Loucy (cell line): ENCODE data around the gene KCNG3.

Experiments
- H2AFZ ChIP-seq: fragments of 200-600 bp; sonication (generic); 2 replicates; pipeline ENCODE4 v1.6.0; 2016; ENCODE audit warnings: antibody characterized with exemption, mild to moderate bottlenecking, low read length, moderate library complexity
- H3F3A ChIP-seq: fragments of 200-600 bp; 2 replicates; pipeline ENCODE4 v1.6.0; 2016; ENCODE audit warnings: antibody characterized with exemption, low read depth, mild to moderate bottlenecking
- H3K27me3 ChIP-seq: fragments of 200-600 bp; sonication (generic); 2 replicates; pipeline ENCODE4 v1.6.1; 2014; ENCODE audit warnings: low read length, mild to moderate bottlenecking; ENCODE audit not compliant: insufficient read depth, poor library complexity, severe bottlenecking
- H3K36me3 ChIP-seq: fragments of 200-600 bp; sonication (generic); 2 replicates; pipeline ENCODE4 v1.6.1; 2016; ENCODE audit warnings: low read length; ENCODE audit not compliant: insufficient read depth
- H3K4me1 ChIP-seq: fragments of 200-600 bp; sonication (generic); 2 replicates; pipeline ENCODE4 v1.5.1; 2014; ENCODE audit warnings: low read length, mild to moderate bottlenecking; ENCODE audit not compliant: insufficient read depth, poor library complexity, severe bottlenecking
- H3K4me2 ChIP-seq: fragments of 200-600 bp; sonication (generic); 2 replicates; pipeline ENCODE4 v1.6.0; 2014; ENCODE audit warnings: antibody characterized with exemption, low read length, low read depth, mild to moderate bottlenecking; ENCODE audit not compliant: poor library complexity, severe bottlenecking
- H3K4me3 ChIP-seq: fragments of 200-600 bp; sonication (generic); 2 replicates; pipeline ENCODE4 v1.5.1; 2014; ENCODE audit warnings: low read length, mild to moderate bottlenecking, mixed read lengths; ENCODE audit not compliant: poor library complexity, severe bottlenecking
- H3K79me2 ChIP-seq: fragments of 200-600 bp; sonication (generic); 2 replicates; pipeline ENCODE4 v1.6.1; 2014; ENCODE audit warnings: low read length; ENCODE audit not compliant: insufficient read depth
- H3K9ac ChIP-seq: fragments of 200-600 bp; sonication (generic); 2 replicates; pipeline ENCODE4 v1.6.0; 2014; ENCODE audit warnings: mild to moderate bottlenecking, low read depth, low read length, moderate library complexity; ENCODE audit not compliant: poor library complexity, severe bottlenecking
- H3K9me2 ChIP-seq: fragments of 200-600 bp; sonication (generic); replicated peaks from 2 replicates; pipeline ENCODE4 v1.6.1; 2016; ENCODE audit warnings: low read depth, low read length, mixed read lengths
- H3K9me3 ChIP-seq: fragments of 200-600 bp; sonication (generic); 2 replicates; pipeline ENCODE4 v1.6.1; 2014; ENCODE audit warnings: mild to moderate bottlenecking, antibody characterized with exemption, low read length, low read depth; ENCODE audit not compliant: insufficient read depth
- H4K20me1 ChIP-seq: fragments of 200-600 bp; sonication (generic); 2 replicates; pipeline ENCODE4 v1.6.0; 2014; ENCODE audit warnings: antibody characterized with exemption, low read length, mild to moderate bottlenecking; ENCODE audit not compliant: insufficient read depth, poor library complexity, severe bottlenecking
- EZH2phosphoT487 ChIP-seq: fragments of 200-600 bp; IDR thresholded peaks from 2 replicates; pipeline ENCODE4 v1.6.1; 2018; ENCODE audit warnings: antibody characterized with exemption, mild to moderate bottlenecking, moderate library complexity, borderline replicate concordance
- TF ChIP-seq, protein P1 (sequence below): fragments of 200-600 bp; sonication (generic); conservative IDR thresholded peaks from 2 replicates; pipeline ENCODE4 v1.5.1; 2014; ENCODE audit warnings: mild to moderate bottlenecking, antibody characterized with exemption, low read length

Gene KCNG3

GRCh38 chr2:42446503-42447271 lies 47.1 kb downstream of the KCNG3 start:
- Histone ChIP-seq H3K27me3 (no peaks in the 10 kb centered on the region), H3K9me3 (no peaks in the 10 kb centered on the region), H4K20me1 (no peaks in the 10 kb centered on the region), H2AFZ (no peak overlapping the region), H3K9me2 (no peaks in the 10 kb centered on the region), H3F3A (no peaks in the 10 kb centered on the region), H3K79me2 (no peaks in the 10 kb centered on the region), H3K36me3 (no peaks in the 10 kb centered on the region), H3K9ac (no peak overlapping the region), H3K4me3 (no peak overlapping the region), H3K4me2 (no peak overlapping the region), H3K4me1 (no peaks in the 10 kb centered on the region)
- TF ChIP-seq, protein P1, sequence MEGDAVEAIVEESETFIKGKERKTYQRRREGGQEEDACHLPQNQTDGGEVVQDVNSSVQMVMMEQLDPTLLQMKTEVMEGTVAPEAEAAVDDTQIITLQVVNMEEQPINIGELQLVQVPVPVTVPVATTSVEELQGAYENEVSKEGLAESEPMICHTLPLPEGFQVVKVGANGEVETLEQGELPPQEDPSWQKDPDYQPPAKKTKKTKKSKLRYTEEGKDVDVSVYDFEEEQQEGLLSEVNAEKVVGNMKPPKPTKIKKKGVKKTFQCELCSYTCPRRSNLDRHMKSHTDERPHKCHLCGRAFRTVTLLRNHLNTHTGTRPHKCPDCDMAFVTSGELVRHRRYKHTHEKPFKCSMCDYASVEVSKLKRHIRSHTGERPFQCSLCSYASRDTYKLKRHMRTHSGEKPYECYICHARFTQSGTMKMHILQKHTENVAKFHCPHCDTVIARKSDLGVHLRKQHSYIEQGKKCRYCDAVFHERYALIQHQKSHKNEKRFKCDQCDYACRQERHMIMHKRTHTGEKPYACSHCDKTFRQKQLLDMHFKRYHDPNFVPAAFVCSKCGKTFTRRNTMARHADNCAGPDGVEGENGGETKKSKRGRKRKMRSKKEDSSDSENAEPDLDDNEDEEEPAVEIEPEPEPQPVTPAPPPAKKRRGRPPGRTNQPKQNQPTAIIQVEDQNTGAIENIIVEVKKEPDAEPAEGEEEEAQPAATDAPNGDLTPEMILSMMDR, result no peak
- TF ChIP-seq EZH2phosphoT487, result no peak

- Histone ChIP-seq H3K4me3 (no peak overlapping the region), H3F3A (no peaks in the 10 kb centered on the region), H3K9ac (no peak overlapping the region), H4K20me1 (no peaks in the 10 kb centered on the region), H2AFZ (no peak overlapping the region), H3K4me2 (no peak overlapping the region), H3K27me3 (no peaks in the 10 kb centered on the region), H3K9me3 (no peaks in the 10 kb centered on the region), H3K36me3 (no peaks in the 10 kb centered on the region), H3K9me2 (no peaks in the 10 kb centered on the region), H3K79me2 (no peaks in the 10 kb centered on the region), H3K4me1 (no peaks in the 10 kb centered on the region)
- TF ChIP-seq, protein P1, result no peak
- TF ChIP-seq EZH2phosphoT487, result no peak
Observed at GRCh38 chr2:42443718-42444399, 49.9 kb downstream of the KCNG3 start.

DNA sequence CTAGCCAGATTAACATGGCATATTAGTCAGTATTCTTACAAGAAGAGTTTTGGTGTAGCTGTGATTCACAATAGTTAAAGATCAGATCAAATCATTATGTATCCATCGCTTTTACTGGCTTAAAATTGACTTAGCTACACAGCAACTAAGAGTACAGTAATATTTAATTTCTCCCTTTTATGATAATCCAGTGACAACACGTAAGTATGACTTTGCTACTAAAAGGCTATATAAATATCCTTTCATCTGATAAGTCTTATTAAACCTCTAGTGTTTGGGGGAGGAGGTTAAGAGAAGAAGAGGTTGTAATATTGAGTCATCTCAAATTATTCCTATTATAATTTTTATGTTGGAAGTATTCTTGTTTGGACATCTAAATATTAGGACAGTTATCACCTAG lies 51.0 kb downstream of the KCNG3 start:
- H3K9ac ChIP-seq, result no peak overlapping the region
- H4K20me1 ChIP-seq, result no peaks in the 10 kb centered on the region
- H2AFZ ChIP-seq, result no peak overlapping the region
- no peaks in the 10 kb centered on the region for H3K79me2 ChIP-seq
- H3K4me1 ChIP-seq, result no peaks in the 10 kb centered on the region
- H3K9me2 ChIP-seq, result no peaks in the 10 kb centered on the region
- H3K27me3 ChIP-seq, result no peaks in the 10 kb centered on the region
- no peak overlapping the region for H3K4me2 ChIP-seq
- H3K9me3 ChIP-seq, result no peaks in the 10 kb centered on the region
- TF ChIP-seq, protein P1, result no peak
- TF ChIP-seq EZH2phosphoT487, result no peak
- no peaks in the 10 kb centered on the region for H3K36me3 ChIP-seq
- H3F3A ChIP-seq, result no peaks in the 10 kb centered on the region
- H3K4me3 ChIP-seq, result no peak overlapping the region
